Endothelial cell of umbilical vein (primary cell): Measurements from ENCODE around the gene HEMGN. TPM values are rescaled to one million over a fixed set of nuclear protein-coding genes. Genes with fewer than 3 reads are reported as not detected.
A peak's percentile ranks its signal among the peaks of the same experiment; 100 is the strongest.

Source experiments
- BruUV-seq: library from RNA; stranded (reverse); fragments of 400-500 nt; replicated peaks from 2 replicates; lab custom pipeline; 2021; lab: Mats Ljungman, UMichigan
- CTCF ChIA-PET: fragments of 300-600, 350-600 bp; sonication (Branson Sonifier 250); formaldehyde crosslinking; loops from one replicate; lab custom pipeline; 2021; ENCODE audit warnings: antibody characterized with exemption, inconsistent platforms; lab: Charles Lee
- POLR2A ChIA-PET: fragments of 300-600, 350-600 bp; sonication (Branson Sonifier 250); formaldehyde crosslinking; loops from one replicate; lab custom pipeline; 2021; ENCODE audit warnings: antibody characterized with exemption, inconsistent platforms; lab: Charles Lee
- DNase-seq: peaks from one replicate; pipeline ENCODE4 v3.0.0-alpha.2; 2011; ENCODE audit warnings: low read depth, low spot score
- FAIRE-seq: peaks from 2 replicates; lab custom pipeline; 2011; peaks lifted over from hg19 to GRCh38; lab: Jason Lieb, UNC
- H2AFZ ChIP-seq: 2 replicates; pipeline ENCODE4 v1.6.0; 2012; ENCODE audit warnings: low read depth, low read length, control low read depth, inconsistent platforms
- H3K27ac ChIP-seq: 2 replicates; pipeline ENCODE4 v1.5.1; 2011; ENCODE audit warnings: low read depth, mild to moderate bottlenecking, control low read depth, low read length, moderate library complexity; ENCODE audit not compliant: insufficient read depth
- H3K27me3 ChIP-seq, 2 experiments: 2 replicates each; pipeline versions ENCODE4 v1.6.0 to v1.6.1; 2011; ENCODE audit warnings: low read length in 2 of 2, mixed read lengths in 1 of 2; ENCODE audit not compliant: control insufficient read depth in 2 of 2, insufficient read depth in 2 of 2
- H3K36me3 ChIP-seq, 2 experiments: 2 replicates in 1 of 2; 3 replicates in 1 of 2; pipeline ENCODE4 v1.5.1; 2011; ENCODE audit warnings: low read length in 2 of 2, mild to moderate bottlenecking in 1 of 2, moderate library complexity in 1 of 2; ENCODE audit not compliant: control insufficient read depth in 2 of 2, insufficient read depth in 2 of 2; ENCODE audit errors: extremely low read depth in 1 of 2
- H3K4me1 ChIP-seq: 3 replicates; pipeline ENCODE4 v1.5.1; 2011; ENCODE audit warnings: mild to moderate bottlenecking, low read length; ENCODE audit not compliant: control insufficient read depth, insufficient read depth; ENCODE audit errors: extremely low read depth
- H3K4me2 ChIP-seq: 2 replicates; pipeline ENCODE4 v1.6.1; 2011; ENCODE audit warnings: low read length, control low read depth, mixed read lengths; ENCODE audit not compliant: insufficient read depth
- H3K4me3 ChIP-seq, 3 experiments: fragments of 200-600 bp in 1 of 3; sonication (generic), shearing (Covaris generic) in 1 of 3; replicated peaks in 1 of 3; 2 replicates each; pipeline ENCODE4 v1.5.1; 2011 to 2016; ENCODE audit warnings: control low read depth in 3 of 3, low read length in 3 of 3, mild to moderate bottlenecking in 2 of 3, inconsistent platforms in 1 of 3, low read depth in 1 of 3, moderate library complexity in 1 of 3; ENCODE audit not compliant: insufficient read depth in 1 of 3
- H3K79me2 ChIP-seq: 2 replicates; pipeline ENCODE4 v1.6.0; 2012; ENCODE audit warnings: low read length, inconsistent platforms; ENCODE audit not compliant: control insufficient read depth, insufficient read depth
- H3K9ac ChIP-seq: replicated peaks from 2 replicates; pipeline ENCODE3; 2011; ENCODE audit warnings: low read length, control low read depth; ENCODE audit not compliant: insufficient read depth; ENCODE audit errors: extremely low read depth
- H3K9me1 ChIP-seq: replicated peaks from 3 replicates; pipeline ENCODE4 v1.6.0; 2011; ENCODE audit warnings: mild to moderate bottlenecking, low read length; ENCODE audit not compliant: control insufficient read depth, insufficient read depth; ENCODE audit errors: extremely low read depth
- H3K9me3 ChIP-seq: replicated peaks from 2 replicates; pipeline ENCODE4 v1.5.1; 2012; ENCODE audit warnings: low read length, inconsistent platforms; ENCODE audit not compliant: control insufficient read depth, insufficient read depth
- H4K20me1 ChIP-seq: replicated peaks from 2 replicates; pipeline ENCODE3; 2011; ENCODE audit warnings: mild to moderate bottlenecking, low read length; ENCODE audit not compliant: control insufficient read depth, insufficient read depth; ENCODE audit errors: extremely low read depth
- JUN ChIP-seq: IDR thresholded peaks from 2 replicates; pipeline ENCODE4 v1.6.1; 2011; ENCODE audit warnings: borderline replicate concordance, low read depth; ENCODE audit not compliant: insufficient read length, insufficient read depth
- POLR2AphosphoS5 ChIP-seq: IDR thresholded peaks from 2 replicates; pipeline ENCODE4 v1.6.1; 2012; ENCODE audit warnings: low read depth, mild to moderate bottlenecking, control low read depth, low read length, moderate library complexity; ENCODE audit not compliant: insufficient read depth
- dilution Hi-C: fragments of 300-500 bp; cut with MboI; formaldehyde crosslinking; loops from one replicate; pipeline ENCODE4 v1.15.0; 2019; ENCODE audit warnings: low sequenced_read_pairs; ENCODE audit not compliant: extremely low pct_ligation_motif_present
- intact Hi-C: fragments of 100-400 bp; cut with micrococcal nuclease; formaldehyde crosslinking; loops from one replicate; pipeline ENCODE4 v1.10.0; 2022
- polyA plus RNA-seq, 4 experiments: library from polyadenylated mRNA; depleted of rRNA in 3 of 4; stranded (reverse) in 3 of 4; unstranded in 1 of 4; fragments of >200 nt; gene quantifications; 2 replicates each; pipeline versions ENCODE4 v1.2.1 to v1.2.3, GENCODE V29; 2011 to 2012; ENCODE audit warnings: missing spikeins in 1 of 4
- total RNA-seq: library from RNA; stranded (reverse); gene quantifications from 2 replicates; pipeline ENCODE4 v1.2.3, GENCODE V29; 2021
- TF ChIP-seq, protein P1 (sequence below): IDR thresholded peaks from 2 replicates; pipeline ENCODE4 v1.6.1; 2011; ENCODE audit not compliant: insufficient read depth, insufficient read length

HEMGN gene
- total and polyA plus RNA-seq, 2 donors (not counting 3 experiments of a cell fraction or from before 2014, with no cell fraction given): not detected

GRCh38 chr9:97985058-97985861, 47.3 kb upstream of the HEMGN start:
- TSS peak; percentile 12 for BruUV-seq
- H3K4me2 ChIP-seq: peak overlapping the region; percentile 80
- peak overlapping the region; percentile 23 to 64 (median 60) for H3K4me3 ChIP-seq
- H3K79me2 ChIP-seq: peaks cover 70% of the 10 kb centered on the region
- DNase-seq (peak; percentile 56), FAIRE-seq (no peak)
- no peak for TF ChIP-seq POLR2AphosphoS5
- no peak for TF ChIP-seq JUN
- TF ChIP-seq, protein P1, sequence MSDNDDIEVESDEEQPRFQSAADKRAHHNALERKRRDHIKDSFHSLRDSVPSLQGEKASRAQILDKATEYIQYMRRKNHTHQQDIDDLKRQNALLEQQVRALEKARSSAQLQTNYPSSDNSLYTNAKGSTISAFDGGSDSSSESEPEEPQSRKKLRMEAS: peak; percentile 70
- ChIA-PET POLR2A (interaction anchor here (0.7 kb wide), 1 partner anchor 52 kb away, joined by 3 read pairs; no protein-coding TSS in a partner anchor), CTCF (interaction anchor here (1.2 kb wide), 1 partner anchor 63 kb away, joined by 5 read pairs; the partner anchor contains the start of gene TRMO)
- peak overlapping the region; percentile 94 for H3K27ac ChIP-seq
- peak overlapping the region; percentile 95 for H3K9ac ChIP-seq
- intact Hi-C loops: no loop called here
- H2AFZ ChIP-seq: peak overlapping the region; percentile 55
- H3K9me3 ChIP-seq: no peaks in the 10 kb centered on the region
- H4K20me1 ChIP-seq: peaks cover 5% of the 10 kb centered on the region
- dilution Hi-C loops: no loop called here
- no peaks in the 10 kb centered on the region for H3K27me3 ChIP-seq
- peaks cover 31% of the 10 kb centered on the region for H3K4me1 ChIP-seq
- no peaks in the 10 kb centered on the region for H3K9me1 ChIP-seq
- no peaks in the 10 kb centered on the region for H3K36me3 ChIP-seq
